Measurements from ENCODE around the gene RXYLT1. TPM values are rescaled to one million over a fixed set of nuclear protein-coding genes. Genes with fewer than 3 reads are reported as not detected.
A peak's percentile ranks its signal among the peaks of the same experiment; 100 is the strongest.

The RXYLT1 gene
- total RNA-seq, 1 donor from 2014 or later = 14.3 TPM

- ATAC-seq (ENCODE audit: poor library complexity) (no peak), DNase-seq (no peak)
- intact Hi-C loops (cut with DNase I) = no loop called here
Measured at GRCh38 chr12:63792338-63792737, 12.6 kb downstream of the RXYLT1 start.

GRCh38 chr12:63795032-63795687 lies 15.5 kb downstream of the RXYLT1 start:
- DNase-seq = no peak
- ATAC-seq (ENCODE audit: poor library complexity) = no peak
- intact Hi-C loops (cut with DNase I) = no loop called here

GRCh38 chr12:63795944-63796343 lies 16.2 kb downstream of the RXYLT1 start:
- ATAC-seq (ENCODE audit: poor library complexity) = peak; percentile 75
- intact Hi-C loops (cut with DNase I) = no loop called here
- no peak for DNase-seq

- intact Hi-C loops (cut with DNase I) = loop anchor here (10.0 kb wide), 2 partner anchors 377 to 697 kb away; no protein-coding TSS in a partner anchor
- DNase-seq = no peak
Measured at GRCh38 chr12:63802012-63802608, 22.4 kb downstream of the RXYLT1 start.

GRCh38 chr12:63804746-63805145 lies 25.0 kb downstream of the RXYLT1 start:
- intact Hi-C loops (cut with DNase I) = loop anchor here (10.0 kb wide), 2 partner anchors 380 to 700 kb away; no protein-coding TSS in a partner anchor
- DNase-seq (no peak), ATAC-seq (ENCODE audit: poor library complexity) (no peak)

More at GRCh38 chr12:63802012-63802608, 22.4 kb downstream of the RXYLT1 start:
- ATAC-seq (ENCODE audit: poor library complexity) = peak; percentile 31

GRCh38 chr12:63805704-63806672 lies 26.3 kb downstream of the RXYLT1 start:
- ATAC-seq (ENCODE audit: poor library complexity) (no peak), DNase-seq (no peak)
- intact Hi-C loops (cut with DNase I) = loop anchor here (10.0 kb wide), 2 partner anchors 381 to 701 kb away; no protein-coding TSS in a partner anchor

GRCh38 chr12:63808631-63809030 lies 28.9 kb downstream of the RXYLT1 start:
- DNase-seq (no peak), ATAC-seq (ENCODE audit: poor library complexity) (no peak)
- intact Hi-C loops (cut with DNase I) = loop anchor here (10.0 kb wide), 2 partner anchors 384 to 704 kb away; no protein-coding TSS in a partner anchor

GRCh38 chr12:63809566-63809965 lies 29.9 kb downstream of the RXYLT1 start:
- intact Hi-C loops (cut with DNase I) = loop anchor here (10.0 kb wide), 2 partner anchors 385 to 705 kb away; no protein-coding TSS in a partner anchor
- ATAC-seq (ENCODE audit: poor library complexity) (no peak), DNase-seq (no peak)

GRCh38 chr12:63811334-63811733 lies 31.6 kb downstream of the RXYLT1 start:
- intact Hi-C loops (cut with DNase I) = no loop called here
- DNase-seq (no peak), ATAC-seq (ENCODE audit: poor library complexity) (no peak)

GRCh38 chr12:63811755-63812154 lies 32.0 kb downstream of the RXYLT1 start:
- intact Hi-C loops (cut with DNase I) = no loop called here
- no peak for DNase-seq
- ATAC-seq (ENCODE audit: poor library complexity) = no peak

GRCh38 chr12:63814146-63814772 lies 34.5 kb downstream of the RXYLT1 start:
- ATAC-seq (ENCODE audit: poor library complexity) (no peak), DNase-seq (no peak)
- intact Hi-C loops (cut with DNase I) = no loop called here

- ATAC-seq (ENCODE audit: poor library complexity) = no peak
- intact Hi-C loops (cut with DNase I) = no loop called here
- no peak for DNase-seq
Measured at GRCh38 chr12:63815482-63815852, 35.8 kb downstream of the RXYLT1 start.

- DNase-seq = no peak
- ATAC-seq (ENCODE audit: poor library complexity) = no peak
- intact Hi-C loops (cut with DNase I) = no loop called here
Measured at GRCh38 chr12:63816031-63816430, 36.3 kb downstream of the RXYLT1 start.

GRCh38 chr12:63820427-63820826 lies 40.7 kb downstream of the RXYLT1 start:
- DNase-seq = no peak
- intact Hi-C loops (cut with DNase I) = no loop called here
- ATAC-seq (ENCODE audit: poor library complexity) = no peak

GRCh38 chr12:63821781-63822251 lies 42.1 kb downstream of the RXYLT1 start:
- peak; percentile 44 for DNase-seq
- peak; percentile 74 for ATAC-seq (ENCODE audit: poor library complexity)
- intact Hi-C loops (cut with DNase I) = no loop called here

GRCh38 chr12:63822352-63822751 lies 42.6 kb downstream of the RXYLT1 start:
- intact Hi-C loops (cut with DNase I) = no loop called here
- ATAC-seq (ENCODE audit: poor library complexity) (no peak), DNase-seq (no peak)

GRCh38 chr12:63823040-63823439 lies 43.3 kb downstream of the RXYLT1 start:
- no peak for ATAC-seq (ENCODE audit: poor library complexity)
- intact Hi-C loops (cut with DNase I) = no loop called here
- DNase-seq = no peak

GRCh38 chr12:63826006-63826585 lies 46.4 kb downstream of the RXYLT1 start:
- peak; percentile 60 for ATAC-seq (ENCODE audit: poor library complexity)
- intact Hi-C loops (cut with DNase I) = no loop called here
- no peak for DNase-seq

Data from Right ventricle myocardium superior (tissue), 1 donor.